Activated CD4-positive, alpha-beta memory T cell treated with anti-CD3 and anti-CD28 coated beads for 36 hours (primary cell): ENCODE data around the gene LRRC75A. TPM values are rescaled to one million over a fixed set of nuclear protein-coding genes. Genes with fewer than 3 reads are reported as not detected.
"Not testable (repeated sequence)": the region's sequence is repeated elsewhere in the genome, so short reads cannot be mapped to it uniquely, and the experiment has no call there.

Experiments used
- CTCF ChIA-PET: fragments of 350-600 bp; sonication (Branson Sonifier 250); formaldehyde crosslinking; loops from one replicate; lab custom pipeline; 2021; ENCODE audit warnings: antibody characterized with exemption, inconsistent platforms; lab: Charles Lee
- POLR2A ChIA-PET: fragments of 350-600 bp; sonication (Branson Sonifier 250); formaldehyde crosslinking; loops from one replicate; lab custom pipeline; 2021; ENCODE audit warnings: antibody characterized with exemption; lab: Charles Lee
- DNase-seq: peaks from one replicate; pipeline ENCODE4 v3.0.0-alpha.2; 2020
- H3K27ac Mint-ChIP-seq: one replicate; pipeline ENCODE4 v1.8.0; 2021; ENCODE audit warnings: mixed read lengths
- H3K27me3 Mint-ChIP-seq: one replicate; pipeline ENCODE4 v1.8.0; 2021; ENCODE audit warnings: mixed read lengths
- H3K36me3 Mint-ChIP-seq: one replicate; pipeline ENCODE4 v1.8.0; 2021; ENCODE audit warnings: mixed read lengths
- H3K4me1 Mint-ChIP-seq: one replicate; pipeline ENCODE4 v1.8.0; 2021; ENCODE audit warnings: low read depth, mixed read lengths
- H3K4me3 Mint-ChIP-seq: one replicate; pipeline ENCODE4 v1.8.0; 2021; ENCODE audit warnings: mild to moderate bottlenecking, mixed read lengths
- H3K9me3 Mint-ChIP-seq: one replicate; pipeline ENCODE4 v1.8.0; 2021; ENCODE audit warnings: mixed read lengths
- intact Hi-C: fragments of 100-400 bp; cut with micrococcal nuclease; formaldehyde crosslinking; loops from one replicate; pipeline ENCODE4 v1.15.1; 2023
- total RNA-seq, 2 experiments: library from RNA; stranded (reverse); gene quantifications; one replicate each; pipeline ENCODE4 v1.2.3, GENCODE V29; 2021

The LRRC75A gene
- total RNA-seq, 2 experiments from 2014 or later, result 1.2 to 1.4 TPM

DNA sequence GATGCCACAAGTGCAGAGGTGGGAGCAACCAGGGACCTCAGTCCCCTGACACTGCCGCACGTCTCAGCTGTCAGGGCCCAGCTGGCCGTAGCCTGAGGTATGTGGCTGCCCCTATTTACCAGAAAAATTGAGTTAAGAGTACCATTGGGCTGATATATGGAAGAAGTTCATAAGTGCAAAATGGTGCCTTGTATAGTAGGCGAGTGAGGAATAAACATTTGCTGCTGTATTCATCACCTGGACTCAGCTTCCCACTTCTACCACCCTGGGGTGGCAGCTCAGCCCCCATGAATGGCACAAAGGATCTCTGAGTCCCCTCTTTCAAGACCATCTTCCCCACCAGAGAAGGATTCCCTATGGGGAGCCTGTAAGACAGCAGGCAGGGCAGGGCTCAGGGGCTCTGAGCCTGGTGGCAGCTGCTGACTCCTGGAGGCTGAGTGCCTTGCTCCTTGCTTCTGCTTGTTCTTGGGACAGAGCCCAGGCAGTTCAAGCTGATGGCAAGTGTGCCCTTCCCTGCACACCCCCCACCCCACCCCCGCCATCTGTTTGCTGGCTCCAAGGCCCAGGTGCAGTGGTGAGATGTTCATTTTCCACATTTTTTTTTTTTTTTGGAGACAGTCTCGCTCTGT is 47.6 kb downstream of the LRRC75A start:
- CTCF ChIA-PET, result interaction anchor here (1.0 to 3.8 kb wide), 6 partner anchors 8 to 145 kb away, joined by 3 to 21 read pairs (median 6); partner anchors contain the start of genes CENPV and TRPV2
- Mint-ChIP-seq H3K27me3 (no peaks in the 10 kb centered on the region), H3K36me3 (peaks cover 69% of the 10 kb centered on the region)

DNA sequence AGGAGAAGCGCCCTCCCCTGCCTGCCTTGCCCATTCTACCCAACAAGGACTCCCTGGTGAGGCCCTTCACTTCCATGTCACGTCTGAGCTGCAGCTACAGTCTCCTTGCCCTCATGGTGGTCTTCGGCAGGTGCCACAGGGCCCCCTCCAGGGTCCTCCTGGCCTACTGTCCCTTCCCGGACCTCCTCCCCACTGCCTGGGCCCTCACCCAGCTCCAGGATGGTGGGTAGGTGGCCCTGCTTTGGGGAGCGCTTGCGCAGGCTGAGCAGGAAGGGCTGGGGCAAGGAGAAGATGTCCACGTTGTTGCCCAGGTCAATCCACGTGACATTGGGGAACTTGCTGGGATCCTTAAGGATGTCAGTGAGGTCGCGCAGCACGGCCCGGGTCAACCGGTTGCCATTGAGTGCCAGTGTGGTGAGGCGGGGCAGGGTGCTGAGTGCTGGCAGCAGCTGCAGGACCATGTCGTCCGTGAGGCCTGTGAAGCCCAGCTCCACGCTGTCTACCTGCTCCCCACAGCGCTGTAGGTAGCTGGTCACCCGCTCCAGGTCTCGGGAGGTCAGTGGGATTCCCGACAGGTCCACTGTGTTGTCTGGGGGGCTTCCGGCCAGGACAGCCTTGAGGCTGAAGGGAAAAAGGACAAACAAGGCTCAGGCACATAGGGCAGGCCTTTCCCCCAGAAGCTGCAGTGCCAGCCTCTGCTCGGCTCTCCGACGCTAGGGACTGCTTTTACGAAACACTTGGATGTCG is 48.3 kb downstream of the LRRC75A start:
- Mint-ChIP-seq H3K27ac (peak overlapping the region; percentile 51), H3K4me1 (peaks cover 63% of the 10 kb centered on the region), H3K27me3 (no peaks in the 10 kb centered on the region), H3K4me3 (no peak overlapping the region), H3K36me3 (peaks cover 71% of the 10 kb centered on the region), H3K9me3 (no peaks in the 10 kb centered on the region)
- intact Hi-C loops, result no loop called here
- CTCF ChIA-PET, result interaction anchor here (1.0 to 3.8 kb wide), 6 partner anchors 9 to 146 kb away, joined by 3 to 21 read pairs (median 6); partner anchors contain the start of genes CENPV and TRPV2
- POLR2A ChIA-PET, result interaction anchor here (0.6 to 1.7 kb wide), 6 partner anchors 14 to 92 kb away, joined by 3 to 5 read pairs (median 3); partner anchors contain the start of genes CENPV and TRPV2
- no peak for DNase-seq

More for the DNA sequence above, 47.6 kb downstream of the LRRC75A start:
- Mint-ChIP-seq H3K27ac (no peak overlapping the region), H3K4me1 (peaks cover 68% of the 10 kb centered on the region), H3K9me3 (no peaks in the 10 kb centered on the region), H3K4me3 (no peak overlapping the region)
- POLR2A ChIA-PET, result interaction anchor here (0.6 to 1.7 kb wide), 4 partner anchors 13 to 92 kb away, joined by 3 to 7 read pairs (median 4); partner anchors contain the start of gene TRPV2
- DNase-seq, result no peak
- intact Hi-C loops, result no loop called here

DNA sequence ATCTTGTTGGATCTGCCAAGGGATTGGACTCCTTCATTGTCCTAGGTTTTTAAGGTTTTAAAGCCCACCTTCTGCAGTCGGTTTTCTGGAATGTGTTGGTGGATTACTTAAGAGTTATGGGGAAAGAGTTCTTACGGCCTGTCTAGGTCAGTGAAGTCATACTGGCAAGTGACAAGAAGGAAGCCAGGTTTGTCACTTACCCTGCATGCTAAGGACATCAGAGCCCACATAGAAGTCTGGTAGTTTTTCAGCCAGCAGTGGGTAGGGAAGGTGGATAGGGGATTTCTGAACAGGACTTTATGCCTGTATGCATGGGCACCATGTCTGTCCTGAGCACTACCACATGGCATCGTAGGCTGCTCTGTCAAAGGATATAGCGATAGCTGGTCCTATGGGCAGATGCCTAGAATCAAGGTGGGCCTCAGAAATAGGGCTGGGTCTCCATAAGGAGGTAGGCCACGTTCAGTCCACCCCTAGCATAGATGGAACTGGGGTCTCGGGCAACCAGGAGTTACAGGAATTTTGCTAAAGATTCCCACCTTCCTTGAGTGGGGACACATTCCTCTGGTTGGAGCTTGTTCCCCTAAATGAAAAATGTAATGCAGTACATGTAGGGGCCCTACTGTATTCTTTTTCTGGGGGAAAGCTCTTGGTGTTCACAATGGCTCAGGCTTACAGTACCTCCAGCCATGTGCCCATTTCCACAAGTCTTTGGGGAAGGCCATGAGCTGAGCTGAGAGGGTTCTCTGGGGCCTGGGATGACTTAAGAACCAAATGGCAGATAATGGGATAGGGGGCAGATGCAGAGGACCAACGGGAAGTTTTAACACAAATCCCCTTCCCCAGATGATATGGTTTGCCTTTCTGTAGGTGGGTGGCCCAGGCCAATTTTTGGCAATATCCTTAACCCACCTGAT is 49.1 kb downstream of the LRRC75A start:
- CTCF ChIA-PET, result interaction anchor here (1.5 to 3.8 kb wide), 6 partner anchors 10 to 147 kb away, joined by 4 to 21 read pairs (median 7); partner anchors contain the start of genes CENPV and TRPV2
- H3K27ac Mint-ChIP-seq, result peak overlapping the region; percentile 97
- peak overlapping the region; percentile 96 for H3K4me3 Mint-ChIP-seq
- no peaks in the 10 kb centered on the region for H3K27me3 Mint-ChIP-seq
- no peak for DNase-seq
- POLR2A ChIA-PET, result interaction anchor here (0.6 to 4.8 kb wide), 8 partner anchors 24 to 93 kb away, joined by 3 to 61 read pairs (median 4); partner anchors contain the start of genes CENPV, TRPV2 and UBB
- intact Hi-C loops, result no loop called here
- peaks cover 67% of the 10 kb centered on the region for H3K36me3 Mint-ChIP-seq
- no peaks in the 10 kb centered on the region for H3K9me3 Mint-ChIP-seq
- H3K4me1 Mint-ChIP-seq, result peaks cover 61% of the 10 kb centered on the region

GRCh38 chr17:16442141-16442540 is 49.9 kb downstream of the LRRC75A start:
- POLR2A ChIA-PET, result interaction anchor here (4.7 to 4.8 kb wide), 3 partner anchors 23 to 60 kb away, joined by 41 to 61 read pairs (median 53); partner anchors contain the start of genes TRPV2 and UBB
- CTCF ChIA-PET, result interaction anchor here (1.2 to 3.8 kb wide), 4 partner anchors 11 to 78 kb away, joined by 5 to 21 read pairs (median 12); partner anchors contain the start of gene TRPV2
- H3K4me1 Mint-ChIP-seq, result peaks cover 59% of the 10 kb centered on the region
- intact Hi-C loops, result no loop called here
- no peaks in the 10 kb centered on the region for H3K27me3 Mint-ChIP-seq
- H3K36me3 Mint-ChIP-seq, result peaks cover 62% of the 10 kb centered on the region
- peak overlapping the region; percentile 96 for H3K4me3 Mint-ChIP-seq
- H3K9me3 Mint-ChIP-seq, result no peaks in the 10 kb centered on the region
- no peak for DNase-seq
- peak overlapping the region; percentile 97 for H3K27ac Mint-ChIP-seq

GRCh38 chr17:16440901-16441629 is 50.9 kb downstream of the LRRC75A start:
- DNase-seq, result no peak
- Mint-ChIP-seq H3K9me3 (no peaks in the 10 kb centered on the region), H3K27me3 (no peaks in the 10 kb centered on the region), H3K36me3 (peaks cover 56% of the 10 kb centered on the region), H3K4me1 (peaks cover 51% of the 10 kb centered on the region), H3K4me3 (peak overlapping the region; percentile 96), H3K27ac (peak overlapping the region; percentile 97)
- POLR2A ChIA-PET, result interaction anchor here (1.1 to 4.8 kb wide), 5 partner anchors 13 to 88 kb away, joined by 3 to 61 read pairs (median 41); partner anchors contain the start of genes CENPV, TRPV2 and UBB
- CTCF ChIA-PET, result interaction anchor here (1.1 to 3.8 kb wide), 6 partner anchors 12 to 80 kb away, joined by 3 to 21 read pairs (median 6); partner anchors contain the start of gene TRPV2
- intact Hi-C loops, result no loop called here

GRCh38 chr17:16440354-16440753 is 51.6 kb downstream of the LRRC75A start:
- DNase-seq, intact Hi-C loops, H3K27me3 Mint-ChIP-seq, H3K9me3 Mint-ChIP-seq: not testable (repeated sequence)
- POLR2A ChIA-PET, result interaction anchor here (1.1 to 4.8 kb wide), 5 partner anchors 11 to 59 kb away, joined by 3 to 61 read pairs (median 41); partner anchors contain the start of genes TRPV2 and UBB
- CTCF ChIA-PET, result interaction anchor here (1.1 to 3.8 kb wide), 4 partner anchors 12 to 81 kb away, joined by 3 to 21 read pairs (median 11); no protein-coding TSS in a partner anchor
- Mint-ChIP-seq H3K27ac (peak overlapping the region; percentile 97), H3K4me1 (peaks cover 49% of the 10 kb centered on the region), H3K36me3 (peaks cover 53% of the 10 kb centered on the region), H3K4me3 (peak overlapping the region; percentile 96)

DNA sequence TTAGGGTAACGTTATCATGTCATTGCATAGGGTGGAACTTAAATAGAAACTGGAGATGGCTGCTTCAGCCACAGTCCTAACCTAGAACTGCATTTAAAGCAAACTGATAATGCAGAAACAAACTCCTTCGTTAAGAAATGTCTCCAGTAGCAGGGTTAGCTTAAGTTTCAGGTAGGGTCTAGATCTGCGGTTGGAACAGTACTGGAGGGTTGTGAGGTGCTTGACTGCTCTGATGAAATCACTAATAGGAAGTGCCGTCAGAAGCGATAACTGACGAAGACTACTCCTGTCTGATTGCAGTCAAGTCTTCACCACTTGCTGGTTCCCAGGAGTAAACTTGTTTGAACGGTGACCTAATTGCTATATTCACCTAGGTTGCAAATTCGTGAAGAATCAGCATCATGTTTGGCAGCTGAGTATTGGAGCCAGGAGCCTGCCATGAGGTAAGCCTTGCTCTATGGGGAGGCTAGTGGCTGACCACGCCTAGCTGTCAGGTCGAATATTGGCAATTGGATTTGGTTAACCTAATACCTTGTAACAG is 52.1 kb downstream of the LRRC75A start:
- intact Hi-C loops, result loop anchor here (2.0 to 5.0 kb wide), 2 partner anchors 87 to 223 kb away; partner anchors contain the start of genes CENPV, NCOR1 and PIGL
- Mint-ChIP-seq H3K4me3 (peak overlapping the region; percentile 96), H3K4me1 (peaks cover 49% of the 10 kb centered on the region), H3K9me3 (no peaks in the 10 kb centered on the region), H3K36me3 (peaks cover 53% of the 10 kb centered on the region), H3K27ac (peak overlapping the region; percentile 97), H3K27me3 (no peaks in the 10 kb centered on the region)
- ChIA-PET CTCF (interaction anchor here (0.5 to 2.7 kb wide), 4 partner anchors 54 to 476 kb away, joined by 3 to 18 read pairs (median 4); no protein-coding TSS in a partner anchor), POLR2A (interaction anchor here (1.9 to 4.8 kb wide), 5 partner anchors 12 to 96 kb away, joined by 9 to 61 read pairs (median 41); partner anchors contain the start of genes TRPV2 and UBB)
- DNase-seq, result peak; percentile 29

GRCh38 chr17:16439303-16439791 is 52.6 kb downstream of the LRRC75A start:
- Mint-ChIP-seq H3K4me1 (peaks cover 49% of the 10 kb centered on the region), H3K36me3 (peaks cover 51% of the 10 kb centered on the region), H3K27ac (peak overlapping the region; percentile 97), H3K4me3 (peak overlapping the region; percentile 96), H3K9me3 (no peaks in the 10 kb centered on the region), H3K27me3 (no peaks in the 10 kb centered on the region)
- ChIA-PET POLR2A (interaction anchor here (1.2 to 4.8 kb wide), 11 partner anchors 9 to 97 kb away, joined by 6 to 61 read pairs (median 10); partner anchors contain the start of genes CENPV, TRPV2 and UBB), CTCF (interaction anchor here (0.5 to 3.2 kb wide), 6 partner anchors 11 to 476 kb away, joined by 3 to 23 read pairs (median 12); no protein-coding TSS in a partner anchor)
- DNase-seq, result peak; percentile 44
- intact Hi-C loops, result loop anchor here (2.0 to 5.0 kb wide), 2 partner anchors 87 to 222 kb away; partner anchors contain the start of genes CENPV, NCOR1 and PIGL

- Mint-ChIP-seq H3K36me3 (peaks cover 44% of the 10 kb centered on the region), H3K4me3 (peak overlapping the region; percentile 96), H3K27ac (peak overlapping the region; percentile 97), H3K27me3 (no peaks in the 10 kb centered on the region), H3K9me3 (no peaks in the 10 kb centered on the region), H3K4me1 (peaks cover 44% of the 10 kb centered on the region)
- intact Hi-C loops, result loop anchor here (1.0 to 5.0 kb wide), 9 partner anchors 19 to 221 kb away; partner anchors contain the start of genes CENPV, NCOR1, PIGL and UBB
- DNase-seq, result peak; percentile 98
- CTCF ChIA-PET, result interaction anchor here (0.6 to 3.2 kb wide), 14 partner anchors 8 to 220 kb away, joined by 3 to 24 read pairs (median 4); partner anchors contain the start of genes CENPV, TRPV2 and UBB
- POLR2A ChIA-PET, result interaction anchor here (0.6 to 4.8 kb wide), 16 partner anchors 9 to 152 kb away, joined by 3 to 61 read pairs (median 8); partner anchors contain the start of genes CENPV, TRPV2 and UBB
These were observed 53.3 kb downstream of the LRRC75A start for GRCh38 chr17:16438557-16439302.
